Midbrain (tissue), 1 donor: ENCODE data around the gene WDR87.
"Not testable (repeated sequence)": the region's sequence is repeated elsewhere in the genome, so short reads cannot be mapped to it uniquely, and the experiment has no call there.

ENCODE experiments used
- DNase-seq: peaks from one replicate; lab custom pipeline; 2025; lab: John Stamatoyannopoulos, UW

Gene WDR87

GRCh38 chr19:37930416-37930815 is 24.0 kb upstream of the WDR87 start:
- DNase-seq: no peak

- DNase-seq: no peak
These were observed 23.0 kb upstream of the WDR87 start for GRCh38 chr19:37929355-37929923.

GRCh38 chr19:37928527-37929286 is 22.3 kb upstream of the WDR87 start:
- no peak for DNase-seq

GRCh38 chr19:37926711-37927110 is 20.3 kb upstream of the WDR87 start:
- DNase-seq: no peak

- DNase-seq: no peak
These were observed 19.9 kb upstream of the WDR87 start for GRCh38 chr19:37926255-37926654.

- no peak for DNase-seq
These were observed 18.8 kb upstream of the WDR87 start for GRCh38 chr19:37925212-37925611.

GRCh38 chr19:37924573-37924972 is 18.2 kb upstream of the WDR87 start:
- DNase-seq: not testable (repeated sequence)

- DNase-seq: no peak
These were observed 14.4 kb upstream of the WDR87 start for GRCh38 chr19:37920591-37921450.

- DNase-seq: no peak
These were observed 8.5 kb upstream of the WDR87 start for GRCh38 chr19:37914908-37915307.

- no peak for DNase-seq
These were observed 3.3 kb upstream of the WDR87 start for GRCh38 chr19:37909661-37910199.

- no peak for DNase-seq
These were observed 1.5 kb upstream of the WDR87 start for GRCh38 chr19:37907735-37908455.

GRCh38 chr19:37906869-37907734 is 708 bp upstream of the WDR87 start, which contains the start of gene SIPA1L3:
TSS of gene SIPA1L3 (plus strand) at chr19:37907208. CDS start at chr19:38081566, 174,358 bp downstream.
- peak; percentile 97 for DNase-seq

- no peak for DNase-seq
These were observed 3.3 kb downstream of the WDR87 start for GRCh38 chr19:37903096-37903495.

GRCh38 chr19:37902668-37903067 is 3.7 kb downstream of the WDR87 start:
- DNase-seq: peak; percentile 80

GRCh38 chr19:37899966-37900365 is 6.4 kb downstream of the WDR87 start:
- no peak for DNase-seq

- no peak for DNase-seq
These were observed 6.9 kb downstream of the WDR87 start for GRCh38 chr19:37899453-37899852.

- no peak for DNase-seq
These were observed 10.2 kb downstream of the WDR87 start for GRCh38 chr19:37896180-37896579.

GRCh38 chr19:37893845-37894575 is 12.4 kb downstream of the WDR87 start:
- no peak for DNase-seq

- DNase-seq: no peak
These were observed 19.8 kb downstream of the WDR87 start for GRCh38 chr19:37886571-37886970.

- DNase-seq: no peak
These were observed 21.0 kb downstream of the WDR87 start for GRCh38 chr19:37885392-37885791.
